Brain microvascular endothelial cell (primary cell): Measurements from ENCODE around the gene ZBED1.

Experiments used
- DNase-seq: peaks from one replicate; pipeline ENCODE4 v3.0.0-alpha.2; 2020
- H3K27ac ChIP-seq: fragments of 250-450 bp; sonication (Bioruptor Pico); 2 replicates; pipeline ENCODE4 v1.5.1; 2020; ENCODE audit warnings: mild to moderate bottlenecking, moderate library complexity
- H3K27me3 ChIP-seq: fragments of 250-450 bp; sonication (Bioruptor Pico); replicated peaks from 2 replicates; pipeline ENCODE4 v1.5.1; 2020; ENCODE audit warnings: mild to moderate bottlenecking
- H3K36me3 ChIP-seq: fragments of 250-450 bp; sonication (Bioruptor Pico); replicated peaks from 2 replicates; pipeline ENCODE4 v1.5.1; 2020; ENCODE audit warnings: mild to moderate bottlenecking
- H3K4me3 ChIP-seq: 2 replicates; pipeline ENCODE4 v1.5.1; 2011; ENCODE audit warnings: low read depth, mild to moderate bottlenecking, control low read depth, low read length, moderate library complexity
- in situ Hi-C: cut with HindIII; loops from 2 replicates; pipeline ENCODE4 v1.10.0; 2017; ENCODE audit warnings: low sequenced_read_pairs, low pct_ligation_motif_present
- TF ChIP-seq, protein P1 (sequence below): IDR thresholded peaks from 2 replicates; pipeline ENCODE4 v1.5.1; 2011; ENCODE audit warnings: low read depth, mild to moderate bottlenecking, moderate library complexity, low read length, control low read depth, inconsistent platforms; ENCODE audit errors: missing control alignments

The ZBED1 gene

DNA sequence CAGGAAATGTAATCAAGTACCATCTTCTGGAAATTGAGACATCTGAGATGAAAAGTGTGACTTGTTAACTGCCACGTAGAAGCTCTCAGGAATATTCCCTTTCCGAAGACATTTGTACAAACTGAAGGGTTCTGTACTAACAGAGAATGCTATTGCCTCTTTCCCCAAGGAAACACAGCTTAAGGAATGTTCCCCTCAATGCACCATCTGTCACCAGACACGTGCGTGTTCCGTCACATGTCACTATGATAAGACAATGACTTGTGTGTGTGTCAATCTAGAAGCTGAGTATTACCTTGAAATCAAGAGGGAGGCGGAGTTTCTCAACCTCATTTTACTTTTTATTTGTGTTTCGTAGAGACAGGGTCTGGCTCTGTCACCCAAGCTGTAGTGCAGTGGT lies 58.1 kb downstream of the ZBED1 start:
- DNase-seq, result no peak
- Histone ChIP-seq H3K27me3 (no peaks in the 10 kb centered on the region), H3K27ac (no peak overlapping the region), H3K4me3 (no peak overlapping the region), H3K36me3 (no peaks in the 10 kb centered on the region)
- TF ChIP-seq, protein P1, sequence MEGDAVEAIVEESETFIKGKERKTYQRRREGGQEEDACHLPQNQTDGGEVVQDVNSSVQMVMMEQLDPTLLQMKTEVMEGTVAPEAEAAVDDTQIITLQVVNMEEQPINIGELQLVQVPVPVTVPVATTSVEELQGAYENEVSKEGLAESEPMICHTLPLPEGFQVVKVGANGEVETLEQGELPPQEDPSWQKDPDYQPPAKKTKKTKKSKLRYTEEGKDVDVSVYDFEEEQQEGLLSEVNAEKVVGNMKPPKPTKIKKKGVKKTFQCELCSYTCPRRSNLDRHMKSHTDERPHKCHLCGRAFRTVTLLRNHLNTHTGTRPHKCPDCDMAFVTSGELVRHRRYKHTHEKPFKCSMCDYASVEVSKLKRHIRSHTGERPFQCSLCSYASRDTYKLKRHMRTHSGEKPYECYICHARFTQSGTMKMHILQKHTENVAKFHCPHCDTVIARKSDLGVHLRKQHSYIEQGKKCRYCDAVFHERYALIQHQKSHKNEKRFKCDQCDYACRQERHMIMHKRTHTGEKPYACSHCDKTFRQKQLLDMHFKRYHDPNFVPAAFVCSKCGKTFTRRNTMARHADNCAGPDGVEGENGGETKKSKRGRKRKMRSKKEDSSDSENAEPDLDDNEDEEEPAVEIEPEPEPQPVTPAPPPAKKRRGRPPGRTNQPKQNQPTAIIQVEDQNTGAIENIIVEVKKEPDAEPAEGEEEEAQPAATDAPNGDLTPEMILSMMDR, result no peak
- in situ Hi-C loops, result no loop called here

DNA sequence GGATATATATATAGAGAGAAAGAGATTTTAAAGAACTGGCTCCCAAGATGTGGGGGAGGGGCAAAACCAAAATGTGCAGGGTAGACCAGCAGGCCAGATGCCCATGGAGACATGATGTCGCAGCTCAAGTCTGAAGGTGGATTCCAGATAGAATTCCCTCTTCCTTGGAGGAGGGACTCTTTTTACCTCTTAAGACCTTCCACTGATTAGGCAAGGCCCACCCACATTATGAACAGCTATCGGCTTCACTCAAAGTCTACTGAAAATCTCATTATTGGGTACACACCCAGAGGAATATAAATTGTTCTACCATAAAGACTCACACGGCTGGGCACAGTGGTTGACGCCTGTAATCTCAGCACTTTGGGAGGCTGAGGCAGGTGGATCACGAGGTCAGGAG lies 59.3 kb downstream of the ZBED1 start:
- no peaks in the 10 kb centered on the region for H3K27me3 ChIP-seq
- in situ Hi-C loops, result no loop called here
- no peak overlapping the region for H3K27ac ChIP-seq
- no peak overlapping the region for H3K4me3 ChIP-seq
- DNase-seq, result no peak
- H3K36me3 ChIP-seq, result no peaks in the 10 kb centered on the region
- TF ChIP-seq, protein P1, result no peak

DNA sequence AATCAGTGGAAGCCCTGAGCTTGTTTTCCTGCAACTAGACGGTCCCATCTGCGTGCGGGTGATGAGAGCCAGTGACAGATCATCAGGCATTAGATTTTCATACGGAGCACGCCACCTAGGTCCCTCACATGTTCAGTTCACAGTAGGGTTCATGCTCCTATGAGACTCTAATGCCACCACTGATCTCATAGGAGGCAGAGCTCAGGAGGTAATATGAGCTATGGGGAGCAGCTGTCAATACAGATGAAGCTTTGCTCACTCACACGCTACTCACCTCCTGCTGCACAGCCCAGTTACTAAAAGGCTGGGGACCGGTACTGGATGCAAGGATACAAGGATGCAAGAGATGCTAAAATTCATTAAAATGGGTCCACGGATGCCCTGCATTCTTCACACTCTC lies 61.2 kb downstream of the ZBED1 start:
- no peak overlapping the region for H3K27ac ChIP-seq
- no peaks in the 10 kb centered on the region for H3K27me3 ChIP-seq
- no peaks in the 10 kb centered on the region for H3K36me3 ChIP-seq
- DNase-seq, result no peak
- no peak overlapping the region for H3K4me3 ChIP-seq
- in situ Hi-C loops, result no loop called here
- TF ChIP-seq, protein P1, result no peak
